Endothelial cell of umbilical vein (primary cell): ENCODE data around the gene EPS8. TPM values are rescaled to one million over a fixed set of nuclear protein-coding genes. Genes with fewer than 3 reads are reported as not detected.

ENCODE experiments used
- BruUV-seq: library from RNA; stranded (reverse); fragments of 400-500 nt; replicated peaks from 2 replicates; lab custom pipeline; 2021; lab: Mats Ljungman, UMichigan
- CTCF ChIA-PET: fragments of 300-600, 350-600 bp; sonication (Branson Sonifier 250); formaldehyde crosslinking; loops from one replicate; lab custom pipeline; 2021; ENCODE audit warnings: antibody characterized with exemption, inconsistent platforms; lab: Charles Lee
- POLR2A ChIA-PET: fragments of 300-600, 350-600 bp; sonication (Branson Sonifier 250); formaldehyde crosslinking; loops from one replicate; lab custom pipeline; 2021; ENCODE audit warnings: antibody characterized with exemption, inconsistent platforms; lab: Charles Lee
- DNase-seq: peaks from one replicate; pipeline ENCODE4 v3.0.0-alpha.2; 2011; ENCODE audit warnings: low read depth, low spot score
- FAIRE-seq: peaks from 2 replicates; lab custom pipeline; 2011; peaks lifted over from hg19 to GRCh38; lab: Jason Lieb, UNC
- H2AFZ ChIP-seq: 2 replicates; pipeline ENCODE4 v1.6.0; 2012; ENCODE audit warnings: low read depth, low read length, control low read depth, inconsistent platforms
- H3K27ac ChIP-seq: 2 replicates; pipeline ENCODE4 v1.5.1; 2011; ENCODE audit warnings: low read depth, mild to moderate bottlenecking, control low read depth, low read length, moderate library complexity; ENCODE audit not compliant: insufficient read depth
- H3K27me3 ChIP-seq, 2 experiments: 2 replicates each; pipeline versions ENCODE4 v1.6.0 to v1.6.1; 2011; ENCODE audit warnings: low read length in 2 of 2, mixed read lengths in 1 of 2; ENCODE audit not compliant: control insufficient read depth in 2 of 2, insufficient read depth in 2 of 2
- H3K36me3 ChIP-seq, 2 experiments: 2 replicates in 1 of 2; 3 replicates in 1 of 2; pipeline ENCODE4 v1.5.1; 2011; ENCODE audit warnings: low read length in 2 of 2, mild to moderate bottlenecking in 1 of 2, moderate library complexity in 1 of 2; ENCODE audit not compliant: control insufficient read depth in 2 of 2, insufficient read depth in 2 of 2; ENCODE audit errors: extremely low read depth in 1 of 2
- H3K4me1 ChIP-seq: 3 replicates; pipeline ENCODE4 v1.5.1; 2011; ENCODE audit warnings: mild to moderate bottlenecking, low read length; ENCODE audit not compliant: control insufficient read depth, insufficient read depth; ENCODE audit errors: extremely low read depth
- H3K4me2 ChIP-seq: 2 replicates; pipeline ENCODE4 v1.6.1; 2011; ENCODE audit warnings: low read length, control low read depth, mixed read lengths; ENCODE audit not compliant: insufficient read depth
- H3K4me3 ChIP-seq, 3 experiments: fragments of 200-600 bp in 1 of 3; sonication (generic), shearing (Covaris generic) in 1 of 3; replicated peaks in 1 of 3; 2 replicates each; pipeline ENCODE4 v1.5.1; 2011 to 2016; ENCODE audit warnings: control low read depth in 3 of 3, low read length in 3 of 3, mild to moderate bottlenecking in 2 of 3, inconsistent platforms in 1 of 3, low read depth in 1 of 3, moderate library complexity in 1 of 3; ENCODE audit not compliant: insufficient read depth in 1 of 3
- H3K79me2 ChIP-seq: 2 replicates; pipeline ENCODE4 v1.6.0; 2012; ENCODE audit warnings: low read length, inconsistent platforms; ENCODE audit not compliant: control insufficient read depth, insufficient read depth
- H3K9ac ChIP-seq: replicated peaks from 2 replicates; pipeline ENCODE3; 2011; ENCODE audit warnings: low read length, control low read depth; ENCODE audit not compliant: insufficient read depth; ENCODE audit errors: extremely low read depth
- H3K9me1 ChIP-seq: replicated peaks from 3 replicates; pipeline ENCODE4 v1.6.0; 2011; ENCODE audit warnings: mild to moderate bottlenecking, low read length; ENCODE audit not compliant: control insufficient read depth, insufficient read depth; ENCODE audit errors: extremely low read depth
- H3K9me3 ChIP-seq: replicated peaks from 2 replicates; pipeline ENCODE4 v1.5.1; 2012; ENCODE audit warnings: low read length, inconsistent platforms; ENCODE audit not compliant: control insufficient read depth, insufficient read depth
- H4K20me1 ChIP-seq: replicated peaks from 2 replicates; pipeline ENCODE3; 2011; ENCODE audit warnings: mild to moderate bottlenecking, low read length; ENCODE audit not compliant: control insufficient read depth, insufficient read depth; ENCODE audit errors: extremely low read depth
- EZH2 ChIP-seq: IDR thresholded peaks from 2 replicates; pipeline ENCODE4 v1.6.1; 2012; ENCODE audit warnings: borderline replicate concordance, low read depth, mild to moderate bottlenecking, moderate library complexity, low read length, inconsistent platforms; ENCODE audit not compliant: severe bottlenecking
- GATA2 ChIP-seq: IDR thresholded peaks from 2 replicates; pipeline ENCODE4 v1.7.0; 2011; ENCODE audit warnings: low read depth, mild to moderate bottlenecking, moderate library complexity, mixed read lengths, low read length; ENCODE audit not compliant: insufficient read length, insufficient read depth
- JUN ChIP-seq: IDR thresholded peaks from 2 replicates; pipeline ENCODE4 v1.6.1; 2011; ENCODE audit warnings: borderline replicate concordance, low read depth; ENCODE audit not compliant: insufficient read length, insufficient read depth
- MAX ChIP-seq: IDR thresholded peaks from 2 replicates; pipeline ENCODE4 v1.6.1; 2011; ENCODE audit not compliant: insufficient read depth, insufficient read length
- POLR2A ChIP-seq: IDR thresholded peaks from 2 replicates; pipeline ENCODE4 v1.6.1; 2012; ENCODE audit warnings: low read depth, mild to moderate bottlenecking, control low read depth, low read length
- dilution Hi-C: fragments of 300-500 bp; cut with MboI; formaldehyde crosslinking; loops from one replicate; pipeline ENCODE4 v1.15.0; 2019; ENCODE audit warnings: low sequenced_read_pairs; ENCODE audit not compliant: extremely low pct_ligation_motif_present
- intact Hi-C: fragments of 100-400 bp; cut with micrococcal nuclease; formaldehyde crosslinking; loops from one replicate; pipeline ENCODE4 v1.10.0; 2022
- polyA plus RNA-seq, 4 experiments: library from polyadenylated mRNA; depleted of rRNA in 3 of 4; stranded (reverse) in 3 of 4; unstranded in 1 of 4; fragments of >200 nt; gene quantifications; 2 replicates each; pipeline versions ENCODE4 v1.2.1 to v1.2.3, GENCODE V29; 2011 to 2012; ENCODE audit warnings: missing spikeins in 1 of 4
- total RNA-seq: library from RNA; stranded (reverse); gene quantifications from 2 replicates; pipeline ENCODE4 v1.2.3, GENCODE V29; 2021

EPS8 gene
- total and polyA plus RNA-seq, 2 donors (not counting 3 experiments of a cell fraction or from before 2014, with no cell fraction given) = 8.4 to 11.9 TPM

GRCh38 chr12:15716581-15716980, 72.6 kb downstream of the EPS8 start:
- TF ChIP-seq GATA2 (no peak), EZH2 (no peak)
- intact Hi-C loops = no loop called here
- DNase-seq = no peak
- Histone ChIP-seq H3K9me3 (no peaks in the 10 kb centered on the region), H3K4me3 (no peak overlapping the region), H3K27me3 (no peaks in the 10 kb centered on the region), H3K79me2 (no peaks in the 10 kb centered on the region), H3K9ac (no peak overlapping the region), H3K27ac (no peak overlapping the region), H2AFZ (no peak overlapping the region), H4K20me1 (no peaks in the 10 kb centered on the region), H3K4me1 (peaks cover 13% of the 10 kb centered on the region), H3K9me1 (no peaks in the 10 kb centered on the region), H3K36me3 (no peaks in the 10 kb centered on the region), H3K4me2 (no peak overlapping the region)
- dilution Hi-C loops = no loop called here
- ChIA-PET CTCF (interaction anchor here (0.8 kb wide), 1 partner anchor 55 kb away, joined by 3 read pairs; no protein-coding TSS in a partner anchor), POLR2A (no interaction called here)
- no TSS peak for BruUV-seq
- FAIRE-seq = no peak

GRCh38 chr12:15714256-15714655, 74.9 kb downstream of the EPS8 start:
- H3K27ac ChIP-seq = no peak overlapping the region
- no TSS peak for BruUV-seq
- no peak overlapping the region for H3K4me2 ChIP-seq
- no peaks in the 10 kb centered on the region for H3K79me2 ChIP-seq
- no peaks in the 10 kb centered on the region for H3K27me3 ChIP-seq
- H4K20me1 ChIP-seq = no peaks in the 10 kb centered on the region
- TF ChIP-seq POLR2A (no peak), JUN (no peak), MAX (no peak)
- peaks cover 10% of the 10 kb centered on the region for H3K4me1 ChIP-seq
- CTCF ChIA-PET = interaction anchor here (0.6 to 2.3 kb wide), 3 partner anchors 9 to 129 kb away, joined by 3 to 5 read pairs (median 3); no protein-coding TSS in a partner anchor
- H3K36me3 ChIP-seq = no peaks in the 10 kb centered on the region
- POLR2A ChIA-PET = no interaction called here
- no peak overlapping the region for H3K4me3 ChIP-seq
- FAIRE-seq (no peak), DNase-seq (no peak)
- H3K9me1 ChIP-seq = no peaks in the 10 kb centered on the region
- H3K9me3 ChIP-seq = no peaks in the 10 kb centered on the region
- no peak overlapping the region for H3K9ac ChIP-seq
- intact Hi-C loops = no loop called here
- H2AFZ ChIP-seq = no peak overlapping the region
- dilution Hi-C loops = no loop called here
